Measurements from ENCODE around the gene CRTC3.

- TF ChIP-seq CTCF (conservative IDR thresholded peaks at IDR 0.05; ENCODE audit: low read length): no peak
- TF ChIP-seq EZH2phosphoT487 (IDR thresholded peaks at IDR 0.05; ENCODE audit: borderline replicate concordance, low read depth, low read length): no peak
These were observed 23.1 kb downstream of the CRTC3 start for GRCh38 chr15:90552929-90553211.

All from OCI-LY7 (cell line).